Adrenal gland (tissue), 5 donors: ENCODE results near the gene BIN2.

Experiments
- CTCF ChIP-seq, 6 experiments: fragments of 450-650 bp in 4 of 6; fragments of 200-600 bp in 2 of 6; sonication (generic) in 1 of 6; IDR thresholded peaks; 1 replicate in 5 of 6; 2 replicates in 1 of 6; pipeline versions ENCODE4 v1.5.1 to v1.8.0; 2016 to 2021; ENCODE audit warnings: antibody characterized with exemption in 6 of 6, mild to moderate bottlenecking in 2 of 6, moderate library complexity in 1 of 6
- POLR2A ChIP-seq, 2 donors: fragments of 450-650 bp; IDR thresholded peaks; one replicate each; pipeline ENCODE4 v1.6.1; 2017; ENCODE audit warnings: antibody characterized with exemption in 2 of 2, mild to moderate bottlenecking in 2 of 2, moderate library complexity in 1 of 2
- donor health status: DM: no; HTN: no; CAD: no.

DNA sequence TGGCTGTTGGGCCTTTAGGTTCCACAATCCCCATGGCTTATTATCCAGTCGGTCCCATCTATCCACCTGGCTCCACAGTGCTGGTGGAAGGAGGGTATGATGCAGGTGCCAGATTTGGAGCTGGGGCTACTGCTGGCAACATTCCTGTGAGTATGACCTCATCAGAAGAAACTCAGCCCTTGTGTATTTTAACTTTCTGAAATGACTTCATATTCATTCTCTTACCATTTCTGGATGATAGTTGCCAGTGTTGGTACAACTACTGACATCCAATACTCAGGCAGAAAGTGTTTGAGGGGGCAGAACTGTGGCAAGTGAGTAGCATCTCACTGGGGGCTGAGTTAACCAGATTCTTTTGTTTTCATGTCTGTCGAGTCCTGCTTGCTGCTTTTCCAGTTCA is 83.0 kb downstream of the BIN2 start:
- TF ChIP-seq CTCF (IDR thresholded peaks at IDR 0.05), result no peak
- TF ChIP-seq POLR2A (IDR thresholded peaks at IDR 0.05), result peak in 1 of 2 donors; percentile 11
